Breast epithelium (tissue), 4 donors: ENCODE data around the gene CCDC146. TPM values are rescaled to one million over a fixed set of nuclear protein-coding genes. Genes with fewer than 3 reads are reported as not detected.
A peak's percentile ranks its signal among the peaks of the same experiment; 100 is the strongest.
"Not testable (repeated sequence)": the region's sequence is repeated elsewhere in the genome, so short reads cannot be mapped to it uniquely, and the experiment has no call there.

ENCODE experiments used
- DNase-seq, 2 donors: peaks; one replicate each; pipeline ENCODE4 v3.0.0-alpha.2; 2019; ENCODE audit warnings: low spot score in 2 of 2
- H3K27ac ChIP-seq, 2 donors: fragments of 200-600 bp; sonication (generic) in 1 of 2; one replicate each; pipeline ENCODE4 v1.5.1; 2016 to 2019; ENCODE audit warnings: mild to moderate bottlenecking in 1 of 2
- H3K27me3 ChIP-seq, 2 donors: fragments of 200-600 bp; sonication (generic) in 1 of 2; one replicate each; pipeline versions ENCODE4 v1.5.1 to v1.6.0; 2017 to 2019; ENCODE audit warnings: control low read depth in 1 of 2, mild to moderate bottlenecking in 1 of 2
- H3K36me3 ChIP-seq: fragments of 200-600 bp; one replicate; pipeline ENCODE4 v1.5.1; 2019
- H3K4me1 ChIP-seq, 2 donors: fragments of 200-600 bp; sonication (generic); one replicate each; pipeline ENCODE4 v1.5.1; 2016 to 2019; ENCODE audit warnings: control low read depth in 1 of 2
- H3K4me3 ChIP-seq, 3 donors: fragments of 200-600 bp; sonication (generic); 1 replicate in 2 of 3; 2 replicates in 1 of 3; pipeline ENCODE4 v1.5.1; 2016 to 2019; ENCODE audit warnings: mild to moderate bottlenecking in 3 of 3, moderate library complexity in 2 of 3
- H3K9me3 ChIP-seq, 2 donors: fragments of 200-600 bp; sonication (generic) in 1 of 2; one replicate each; pipeline ENCODE4 v1.5.1; 2016 to 2019; ENCODE audit warnings: control low read depth in 1 of 2
- intact Hi-C: fragments of 100-400 bp; cut with DNase I; formaldehyde crosslinking; loops from one replicate; pipeline ENCODE4 v1.15.1; 2023; ENCODE audit warnings: low total_unique reads
- total RNA-seq, 3 donors: library from RNA; depleted of rRNA; stranded (reverse); fragments of >200 nt; gene quantifications; one replicate each; pipeline ENCODE4 v1.1.0, GENCODE V29; 2016
- TF ChIP-seq, protein P1 (sequence below), 3 donors: fragments of 450-650 bp; IDR thresholded peaks; one replicate each; pipeline ENCODE4 v1.5.1; 2016 to 2017; ENCODE audit warnings: antibody characterized with exemption in 3 of 3, mild to moderate bottlenecking in 3 of 3, moderate library complexity in 3 of 3

The CCDC146 gene
- total RNA-seq, 3 donors from 2014 or later = 11.5 to 17.7 (median 15.5) TPM

DNA sequence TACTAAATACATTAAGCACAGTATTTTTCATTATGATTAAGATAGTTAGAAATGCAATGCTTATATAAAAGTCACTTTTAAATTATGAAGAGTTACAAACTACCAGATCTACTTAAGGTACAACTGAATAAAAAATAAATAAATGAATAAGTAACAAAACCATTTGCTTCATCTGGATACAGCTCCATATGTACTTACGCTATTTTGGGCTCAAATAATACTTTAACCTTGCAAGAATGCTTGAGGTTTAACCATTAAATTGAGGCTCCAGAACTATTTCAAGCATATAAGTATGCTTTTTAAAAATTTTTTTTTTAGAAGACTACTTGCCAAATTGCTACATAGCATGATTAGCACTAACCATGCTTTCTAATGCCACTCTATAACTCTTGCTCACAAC, 14.1 kb upstream of the CCDC146 start:
- H3K36me3 ChIP-seq, H3K4me3 ChIP-seq, DNase-seq, H3K4me1 ChIP-seq, H3K27ac ChIP-seq, intact Hi-C loops, H3K9me3 ChIP-seq, H3K27me3 ChIP-seq: not testable (repeated sequence)

- intact Hi-C loops = not testable (repeated sequence)
Observed at GRCh38 chr7:77112719-77113306, 9.6 kb upstream of the CCDC146 start.

GRCh38 chr7:77125486-77125885, 3.1 kb downstream of the CCDC146 start:
- intact Hi-C loops, H3K4me1 ChIP-seq, H3K4me3 ChIP-seq, H3K27ac ChIP-seq, DNase-seq, H3K36me3 ChIP-seq, H3K27me3 ChIP-seq, H3K9me3 ChIP-seq: not testable (repeated sequence)

More at GRCh38 chr7:77112719-77113306, 9.6 kb upstream of the CCDC146 start:
- H3K36me3 ChIP-seq, H3K4me3 ChIP-seq, H3K27ac ChIP-seq, DNase-seq, H3K27me3 ChIP-seq, H3K4me1 ChIP-seq, H3K9me3 ChIP-seq: not testable (repeated sequence)
- TF ChIP-seq, protein P1, sequence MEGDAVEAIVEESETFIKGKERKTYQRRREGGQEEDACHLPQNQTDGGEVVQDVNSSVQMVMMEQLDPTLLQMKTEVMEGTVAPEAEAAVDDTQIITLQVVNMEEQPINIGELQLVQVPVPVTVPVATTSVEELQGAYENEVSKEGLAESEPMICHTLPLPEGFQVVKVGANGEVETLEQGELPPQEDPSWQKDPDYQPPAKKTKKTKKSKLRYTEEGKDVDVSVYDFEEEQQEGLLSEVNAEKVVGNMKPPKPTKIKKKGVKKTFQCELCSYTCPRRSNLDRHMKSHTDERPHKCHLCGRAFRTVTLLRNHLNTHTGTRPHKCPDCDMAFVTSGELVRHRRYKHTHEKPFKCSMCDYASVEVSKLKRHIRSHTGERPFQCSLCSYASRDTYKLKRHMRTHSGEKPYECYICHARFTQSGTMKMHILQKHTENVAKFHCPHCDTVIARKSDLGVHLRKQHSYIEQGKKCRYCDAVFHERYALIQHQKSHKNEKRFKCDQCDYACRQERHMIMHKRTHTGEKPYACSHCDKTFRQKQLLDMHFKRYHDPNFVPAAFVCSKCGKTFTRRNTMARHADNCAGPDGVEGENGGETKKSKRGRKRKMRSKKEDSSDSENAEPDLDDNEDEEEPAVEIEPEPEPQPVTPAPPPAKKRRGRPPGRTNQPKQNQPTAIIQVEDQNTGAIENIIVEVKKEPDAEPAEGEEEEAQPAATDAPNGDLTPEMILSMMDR (IDR thresholded peaks at IDR 0.05) = peak in 1 of 3 donors; percentile 17

- intact Hi-C loops, H3K27ac ChIP-seq, H3K9me3 ChIP-seq, DNase-seq, H3K27me3 ChIP-seq, H3K4me3 ChIP-seq, H3K36me3 ChIP-seq, H3K4me1 ChIP-seq: not testable (repeated sequence)
Observed at GRCh38 chr7:77127009-77127408, 4.6 kb downstream of the CCDC146 start.

DNA sequence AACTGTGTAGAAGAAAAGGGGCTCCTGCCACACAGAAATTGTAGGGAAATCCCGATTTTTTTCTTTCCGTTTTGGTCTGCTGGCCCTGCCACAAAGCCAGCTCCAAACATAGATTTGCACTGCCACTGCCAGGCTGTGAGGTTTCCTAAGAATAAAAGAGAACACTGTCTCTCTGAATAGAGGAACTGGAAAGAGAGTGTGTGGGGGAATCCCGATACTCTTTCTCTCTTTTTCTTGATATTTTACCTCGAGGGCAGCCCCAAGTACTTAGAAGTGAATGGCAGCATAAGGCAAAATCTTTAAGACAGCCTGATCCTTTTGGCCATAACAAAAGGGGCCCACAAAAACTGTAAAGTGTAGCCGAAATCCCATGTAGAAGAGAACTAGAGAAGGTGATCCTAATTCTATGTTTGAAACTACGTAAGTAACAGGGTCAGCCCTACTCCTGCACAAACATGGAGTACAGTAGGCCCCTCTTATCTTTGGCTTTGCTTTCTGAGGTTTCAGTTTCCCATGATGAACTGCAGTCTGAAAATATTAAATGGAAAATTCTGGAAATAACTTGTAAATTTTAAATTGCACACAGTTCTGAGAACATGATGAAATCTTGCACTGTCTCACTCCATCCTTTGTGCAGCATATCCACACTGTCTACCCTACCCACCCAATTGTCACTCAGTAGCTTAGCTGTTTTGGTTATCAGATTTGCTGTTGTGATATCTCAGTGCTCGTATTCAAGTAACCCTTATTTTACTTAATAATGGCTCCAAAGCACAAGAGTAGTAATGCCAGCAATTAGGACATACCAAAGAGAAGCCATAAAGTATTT, 6.4 kb downstream of the CCDC146 start:
- DNase-seq, H3K36me3 ChIP-seq, intact Hi-C loops, H3K4me1 ChIP-seq, H3K27ac ChIP-seq, H3K9me3 ChIP-seq, H3K27me3 ChIP-seq, H3K4me3 ChIP-seq: not testable (repeated sequence)

DNA sequence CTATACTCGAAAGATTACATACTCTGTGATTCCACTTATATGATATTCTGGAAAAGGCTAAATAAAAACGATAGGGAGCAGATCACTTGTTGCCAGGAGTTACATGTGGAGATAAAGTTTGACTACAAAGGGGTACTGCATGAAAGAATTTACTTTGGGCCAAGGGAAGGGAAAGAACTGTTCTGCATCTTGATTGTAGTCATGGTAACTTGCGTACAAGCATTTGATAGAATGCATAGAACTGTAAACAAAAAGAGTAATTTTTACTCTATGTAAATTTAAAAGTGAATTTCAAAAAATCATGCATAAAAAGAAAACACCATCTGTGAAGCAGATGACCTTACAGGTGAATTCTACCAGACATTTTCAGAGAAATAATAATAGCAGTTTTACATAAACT, 9.4 kb downstream of the CCDC146 start:
- intact Hi-C loops, DNase-seq, H3K27me3 ChIP-seq, H3K9me3 ChIP-seq, H3K36me3 ChIP-seq, H3K4me1 ChIP-seq, H3K4me3 ChIP-seq, H3K27ac ChIP-seq: not testable (repeated sequence)

DNA sequence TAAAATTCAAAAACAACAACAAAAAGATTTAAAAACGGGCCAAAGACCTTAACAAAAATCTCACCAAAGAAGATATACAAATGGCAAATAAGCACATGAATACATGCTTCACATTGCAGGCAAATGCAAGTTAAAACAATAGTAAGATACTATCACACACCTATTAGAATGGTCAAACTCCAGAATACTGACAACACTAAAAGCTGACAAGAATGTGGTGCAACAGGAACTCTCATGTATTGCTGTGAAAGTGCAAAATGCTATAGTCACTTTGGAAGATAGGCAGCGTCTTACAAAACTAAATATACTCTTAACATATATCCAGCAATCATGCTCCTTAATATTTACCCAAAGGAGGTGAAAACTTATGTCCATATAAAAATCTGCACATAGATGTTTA, 16.3 kb downstream of the CCDC146 start:
- intact Hi-C loops, H3K36me3 ChIP-seq, H3K27ac ChIP-seq, DNase-seq, H3K4me3 ChIP-seq, H3K27me3 ChIP-seq, H3K4me1 ChIP-seq, H3K9me3 ChIP-seq: not testable (repeated sequence)

DNA sequence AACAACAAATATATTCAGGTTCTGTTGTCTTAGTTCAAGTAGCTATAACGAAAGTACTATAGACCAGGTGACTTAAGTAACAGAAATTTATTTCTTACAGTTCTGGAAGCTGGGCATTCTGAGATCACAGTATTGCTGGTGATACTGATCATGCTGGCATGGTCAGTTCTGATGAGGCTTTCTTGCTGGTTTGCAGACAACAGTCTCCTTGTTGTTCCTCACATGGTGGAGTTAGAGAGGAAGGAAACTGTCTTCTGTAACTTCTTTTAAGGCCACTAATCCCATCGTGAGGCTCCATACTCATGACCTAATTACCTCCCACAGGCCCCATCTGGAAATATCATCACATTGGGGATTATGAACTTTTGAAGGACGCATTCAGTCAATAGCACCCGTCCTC, 17.9 kb downstream of the CCDC146 start:
- H3K4me1 ChIP-seq, H3K27ac ChIP-seq, H3K27me3 ChIP-seq, H3K36me3 ChIP-seq, intact Hi-C loops, DNase-seq, H3K4me3 ChIP-seq: not testable (repeated sequence)
- H3K9me3 ChIP-seq = peaks cover 6 to 11% of the 10 kb centered on the region in 2 donors

GRCh38 chr7:77152232-77152631, 29.8 kb downstream of the CCDC146 start:
- not testable (repeated sequence) for H3K27ac ChIP-seq, H3K4me1 ChIP-seq, H3K9me3 ChIP-seq, H3K36me3 ChIP-seq, DNase-seq, H3K4me3 ChIP-seq, H3K27me3 ChIP-seq
- intact Hi-C loops = loop anchor here (5.0 kb wide), 1 partner anchor 75 kb away; no protein-coding TSS in a partner anchor

DNA sequence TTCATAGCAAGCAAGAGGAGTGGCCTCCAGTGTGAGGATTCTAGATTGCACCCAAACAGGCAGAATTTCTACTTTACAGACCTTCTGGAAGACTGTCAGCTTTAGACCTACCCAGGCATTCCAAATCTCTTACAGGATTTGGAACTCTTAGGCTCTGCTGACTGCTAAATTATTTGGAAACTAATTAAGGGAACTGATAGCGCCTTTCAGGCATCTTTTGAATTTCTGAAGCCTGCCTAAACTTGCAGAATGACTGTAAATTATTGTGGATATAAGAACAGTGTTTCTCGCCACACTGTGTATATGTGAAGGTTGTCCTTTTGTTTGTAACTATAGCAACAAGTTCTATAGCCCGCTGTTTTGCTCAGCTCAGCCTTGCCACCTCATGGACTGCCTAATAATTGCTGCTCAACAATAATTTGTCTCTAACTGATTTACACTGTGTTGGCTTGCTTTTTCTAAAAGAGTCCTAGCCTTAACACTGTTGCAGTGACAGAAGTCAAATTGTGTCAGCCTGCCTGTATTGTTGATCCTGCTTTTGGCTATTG, 32.6 kb downstream of the CCDC146 start:
- DNase-seq, H3K4me3 ChIP-seq, H3K27me3 ChIP-seq, H3K36me3 ChIP-seq, H3K4me1 ChIP-seq, H3K9me3 ChIP-seq: not testable (repeated sequence)
- peak overlapping the region in 1 of 2 donors; percentile 25 for H3K27ac ChIP-seq
- intact Hi-C loops = loop anchor here (5.0 kb wide), 1 partner anchor 72 kb away; no protein-coding TSS in a partner anchor

DNA sequence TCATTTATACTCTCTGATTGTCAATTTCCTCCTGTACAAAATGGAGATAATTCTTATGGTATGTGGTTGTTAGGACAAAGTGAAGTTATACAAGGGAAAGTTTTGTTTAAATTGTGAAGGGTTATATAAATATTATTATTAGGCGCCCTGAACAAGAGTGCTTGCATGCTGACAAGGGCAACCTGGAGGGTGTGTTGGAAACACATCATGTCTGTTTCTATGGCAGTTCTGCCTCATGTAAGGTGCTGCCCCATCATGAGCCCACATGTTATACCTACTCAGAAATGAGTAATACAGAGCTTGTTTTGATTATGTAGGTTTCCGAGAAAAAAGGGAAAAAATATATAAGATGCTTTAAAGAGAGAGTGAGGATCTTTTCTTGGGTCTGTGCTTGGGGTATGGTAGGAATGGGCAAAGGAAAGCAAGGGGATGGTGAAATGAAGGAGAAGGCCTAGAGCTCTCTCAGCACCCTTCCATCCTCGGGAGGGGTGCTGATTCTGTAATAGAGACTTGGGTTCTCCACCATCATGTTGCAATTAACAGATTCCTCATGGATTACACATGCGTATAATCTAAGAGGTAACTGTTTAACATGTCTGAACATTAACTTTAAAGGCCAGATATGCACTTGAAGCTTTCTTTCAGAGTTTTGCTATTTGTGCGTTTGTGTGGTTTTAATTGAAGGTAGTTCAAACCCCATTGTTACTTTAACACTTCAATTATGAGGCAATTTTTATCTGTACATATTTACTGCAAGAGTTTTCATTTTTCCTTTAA, 33.4 kb downstream of the CCDC146 start:
- intact Hi-C loops, H3K4me3 ChIP-seq, H3K4me1 ChIP-seq, H3K9me3 ChIP-seq, H3K36me3 ChIP-seq, DNase-seq, H3K27me3 ChIP-seq: not testable (repeated sequence)
- peak overlapping the region in 1 of 2 donors; percentile 25 for H3K27ac ChIP-seq

DNA sequence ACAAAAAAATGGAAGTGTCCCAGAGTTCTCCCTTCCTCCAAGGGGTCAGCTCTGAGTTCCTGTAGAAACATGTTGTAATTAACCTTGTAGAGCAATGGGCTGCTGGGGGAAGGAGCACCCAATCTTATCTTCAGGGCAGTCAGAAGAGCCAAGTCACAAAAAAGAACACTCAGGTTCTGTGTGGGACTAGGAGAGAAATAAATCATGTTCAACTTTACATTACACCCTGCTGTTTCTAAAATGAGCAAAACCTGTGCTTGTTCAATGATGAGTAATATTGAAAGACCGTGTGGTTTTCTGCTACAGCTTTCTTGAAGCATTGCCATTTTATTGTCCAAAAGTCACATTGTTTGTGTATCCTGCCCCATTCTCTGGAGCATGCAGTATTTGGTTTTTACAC, 34.6 kb downstream of the CCDC146 start:
- H3K4me1 ChIP-seq, H3K4me3 ChIP-seq, H3K9me3 ChIP-seq, H3K27ac ChIP-seq, intact Hi-C loops, H3K27me3 ChIP-seq, DNase-seq, H3K36me3 ChIP-seq: not testable (repeated sequence)
